ENCODE results near the gene SPEN. TPM values are rescaled to one million over a fixed set of nuclear protein-coding genes. Genes with fewer than 3 reads are reported as not detected.
A peak's percentile ranks its signal among the peaks of the same experiment; 100 is the strongest.

The SPEN gene
- total RNA-seq, 1 experiment from 2014 or later = 20.1 TPM

DNA sequence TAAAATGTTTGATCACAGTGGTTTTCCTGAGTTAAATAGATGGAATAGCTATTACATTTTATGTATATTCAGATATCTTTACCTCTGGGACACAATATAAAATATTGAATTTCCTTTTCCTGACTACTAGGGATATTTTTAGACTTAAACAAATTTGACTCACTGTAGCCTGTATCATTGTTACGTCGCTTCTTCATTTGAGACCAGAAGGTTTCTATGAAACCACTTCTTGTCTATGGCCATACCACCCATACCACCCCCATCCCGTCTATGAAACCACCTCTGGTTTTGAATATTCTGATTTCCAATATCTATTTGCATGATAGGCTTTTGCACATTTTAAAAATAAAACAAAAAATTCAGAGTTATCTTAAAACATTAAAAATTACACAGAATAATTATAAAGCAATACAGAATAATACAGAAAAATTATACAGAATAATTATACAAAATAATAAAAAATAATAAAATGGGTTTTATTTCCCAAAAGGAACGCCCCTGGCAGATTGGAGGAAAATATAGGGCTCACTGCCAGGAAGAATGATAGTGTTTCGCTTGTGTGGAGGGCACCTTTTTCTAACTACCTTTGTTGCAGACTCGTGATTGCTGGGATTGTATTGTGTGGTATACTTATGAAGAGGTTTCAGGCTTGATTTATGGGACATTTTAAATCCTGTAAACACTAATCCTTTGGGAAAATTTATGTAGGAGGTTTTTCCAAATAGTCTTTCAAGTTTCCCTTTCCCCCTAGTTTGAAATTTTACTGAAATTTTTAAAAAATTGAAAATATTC lies 4.7 kb downstream of the SPEN start:
- DNase-seq (ENCODE audit: low spot score) = no peak

DNA sequence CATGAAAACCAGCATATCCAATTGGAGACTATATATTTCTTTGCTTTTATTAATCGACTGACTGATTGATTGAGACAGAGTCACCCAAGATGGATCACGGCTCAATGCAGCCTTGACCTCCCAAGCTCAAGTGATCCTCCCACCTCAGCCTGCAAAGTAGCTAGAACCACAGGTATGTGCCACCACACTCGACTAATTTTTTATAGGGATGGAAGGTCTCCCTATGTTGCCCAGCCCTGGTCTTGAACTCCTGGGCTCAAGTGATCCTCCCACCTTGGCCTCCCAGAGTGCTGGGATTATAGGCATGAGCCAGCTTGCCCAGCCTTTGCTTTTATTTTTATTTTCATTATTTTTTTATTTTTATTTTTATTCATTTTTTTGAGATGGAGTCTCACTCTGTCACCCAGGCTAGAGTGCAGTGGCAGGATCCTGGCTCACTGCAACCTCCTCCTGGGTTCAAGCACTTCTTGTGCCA lies 5.4 kb downstream of the SPEN start:
- DNase-seq (ENCODE audit: low spot score) = no peak

DNA sequence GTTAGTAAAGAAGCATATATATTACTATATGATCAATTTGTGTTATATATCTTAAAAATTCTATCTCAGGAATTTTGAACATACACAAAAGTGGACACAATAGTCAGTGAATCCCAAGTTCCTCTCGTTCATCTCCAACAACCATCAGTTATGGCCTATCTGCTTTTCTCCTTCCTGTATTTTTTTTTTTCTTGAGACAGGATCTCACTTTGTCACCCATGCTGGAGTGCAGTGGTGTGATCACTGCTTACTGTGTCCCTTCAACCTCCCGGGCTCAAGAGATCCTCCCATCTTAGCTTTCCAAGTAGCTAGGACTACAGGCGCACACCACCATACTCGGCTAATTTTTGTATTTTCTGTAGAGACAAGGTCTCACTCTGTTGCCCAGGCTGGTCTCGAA lies 9.4 kb downstream of the SPEN start:
- no peak for DNase-seq (ENCODE audit: low spot score)

DNA sequence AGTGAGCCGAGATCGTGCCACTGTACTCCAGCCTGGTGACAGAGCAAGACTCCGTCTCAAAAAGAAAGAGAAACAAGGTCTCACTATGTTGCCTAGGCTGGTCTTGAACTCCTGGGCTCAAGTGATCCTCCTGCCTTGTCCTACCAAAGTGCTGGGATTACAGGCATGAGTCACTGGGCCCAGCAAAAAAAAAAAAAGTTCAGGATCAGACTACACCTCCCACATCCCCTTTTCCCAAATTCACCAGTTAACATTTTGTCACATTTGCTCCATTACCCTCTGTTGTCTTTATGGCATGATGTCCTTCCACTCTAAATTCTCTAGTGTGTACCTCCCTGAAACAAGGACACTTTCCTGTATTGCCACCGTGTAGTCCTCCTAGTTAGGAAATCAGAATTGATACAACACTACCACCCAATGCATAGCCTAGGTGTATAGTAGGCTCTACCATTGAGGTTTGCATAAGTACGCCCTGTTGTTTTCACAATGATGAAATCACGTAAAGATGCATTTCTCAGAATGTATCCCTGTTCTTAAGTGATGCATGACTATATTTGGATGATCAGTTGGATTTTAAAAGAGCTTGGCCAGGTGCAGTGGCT lies 10.7 kb downstream of the SPEN start:
- DNase-seq (ENCODE audit: low spot score) = no peak

DNA sequence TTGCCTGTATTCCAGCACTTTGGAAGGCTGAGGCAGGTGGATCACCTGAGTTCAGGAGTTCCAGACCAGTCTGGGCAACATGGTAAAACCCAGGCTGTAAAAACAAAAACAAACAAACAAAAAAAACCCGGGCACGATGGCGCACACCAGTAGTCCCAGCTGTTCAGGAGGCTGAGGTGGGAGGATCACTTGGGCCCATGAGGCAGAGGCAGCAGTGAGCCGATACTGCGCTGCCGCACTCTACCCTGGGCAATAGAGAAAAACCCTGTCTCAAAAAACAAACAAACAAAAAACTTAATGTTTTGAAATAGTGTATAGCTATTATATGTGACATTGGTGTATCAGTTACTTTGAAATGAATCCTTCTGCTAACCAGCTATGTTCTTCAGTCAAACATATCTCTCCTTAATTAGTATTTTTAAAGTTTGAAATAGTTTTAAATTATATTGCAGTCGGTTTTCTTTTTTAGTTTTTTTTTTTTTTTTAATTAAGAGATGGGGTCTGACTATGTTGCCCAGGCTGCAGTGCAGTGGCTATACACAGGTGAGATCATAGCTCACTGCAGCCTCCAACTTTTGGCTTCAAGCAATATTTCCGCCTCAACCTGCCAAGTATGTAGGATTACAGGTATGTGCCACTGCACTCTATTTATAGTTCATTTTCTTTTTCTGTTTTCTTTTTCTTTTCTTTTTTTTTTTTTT lies 11.3 kb downstream of the SPEN start:
- no peak for DNase-seq (ENCODE audit: low spot score)

DNA sequence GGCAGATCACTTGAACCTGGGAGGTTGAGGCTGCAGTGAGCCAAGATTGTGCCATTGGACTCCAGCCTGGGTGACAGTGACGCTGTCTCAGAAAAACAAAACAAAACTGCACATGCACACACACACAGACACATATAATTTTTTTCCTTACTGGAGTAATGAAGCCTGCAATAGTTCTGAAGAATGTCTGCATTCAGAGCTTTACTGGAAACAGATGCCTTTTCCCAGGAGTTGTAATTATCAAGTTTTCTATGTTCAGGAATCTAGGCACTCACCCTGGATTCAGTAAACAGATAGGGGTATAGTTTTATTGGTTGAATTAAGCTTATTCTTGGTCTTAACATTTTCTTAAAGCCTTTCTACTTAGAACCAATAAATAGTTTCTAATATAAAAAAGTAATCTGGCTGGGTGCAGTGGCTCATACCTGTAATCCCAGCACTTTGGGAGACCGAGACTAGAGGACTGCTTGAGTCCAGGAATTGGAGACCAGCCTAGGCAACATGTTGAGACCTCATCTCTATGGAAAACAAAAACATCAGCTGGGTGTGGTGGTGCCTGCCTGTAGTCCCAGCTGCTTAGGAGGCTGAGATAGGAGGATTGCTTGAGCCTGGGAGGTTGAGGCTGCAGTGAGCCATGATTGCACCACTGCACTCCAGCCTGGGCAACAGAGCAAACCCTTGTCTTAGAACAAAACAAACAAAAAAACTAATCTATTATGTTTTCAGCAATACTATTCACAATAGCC lies 15.8 kb downstream of the SPEN start:
- no peak for DNase-seq (ENCODE audit: low spot score)

DNA sequence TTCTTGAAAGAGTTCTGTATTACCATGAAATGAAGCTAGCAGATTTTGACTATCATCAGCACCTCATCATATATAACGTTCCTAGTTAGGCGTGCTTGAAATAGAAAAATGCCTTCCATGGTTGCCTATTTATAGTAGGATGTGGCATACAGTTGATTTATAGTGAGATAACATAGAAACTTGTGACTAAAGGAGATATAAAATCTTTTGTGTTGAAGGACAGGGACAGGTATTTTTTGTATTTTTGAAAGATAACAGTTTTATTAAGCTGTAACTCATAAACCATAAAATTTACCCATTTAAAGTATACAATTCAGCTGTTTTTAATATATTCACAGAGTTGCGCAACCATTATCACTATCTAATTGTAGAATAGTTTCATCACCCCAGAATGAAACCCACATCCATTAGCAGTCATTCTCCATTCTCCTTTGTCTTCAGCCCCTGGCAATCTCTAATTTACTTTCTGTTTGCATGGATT lies 19.3 kb downstream of the SPEN start:
- no peak for DNase-seq (ENCODE audit: low spot score)

DNA sequence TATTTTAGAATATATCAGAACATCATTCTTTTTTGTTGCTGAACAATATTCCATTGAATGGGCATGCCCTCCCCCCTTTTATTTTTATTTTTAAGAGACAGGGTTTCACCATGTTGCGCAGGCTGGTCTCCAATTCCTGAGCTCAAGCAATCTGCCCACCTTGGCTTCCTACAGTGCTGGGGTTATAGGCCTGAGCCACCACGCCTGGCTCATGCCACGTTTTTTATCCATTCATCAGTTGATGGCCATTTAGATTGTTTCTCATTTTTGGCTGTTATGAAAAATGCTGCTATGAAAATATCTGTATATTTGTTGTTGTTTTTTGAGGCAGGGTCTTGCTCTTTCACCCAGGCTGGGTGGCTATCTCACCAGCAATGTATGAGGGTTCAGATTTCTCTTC lies 19.8 kb downstream of the SPEN start:
- DNase-seq (ENCODE audit: low spot score) = no peak

DNA sequence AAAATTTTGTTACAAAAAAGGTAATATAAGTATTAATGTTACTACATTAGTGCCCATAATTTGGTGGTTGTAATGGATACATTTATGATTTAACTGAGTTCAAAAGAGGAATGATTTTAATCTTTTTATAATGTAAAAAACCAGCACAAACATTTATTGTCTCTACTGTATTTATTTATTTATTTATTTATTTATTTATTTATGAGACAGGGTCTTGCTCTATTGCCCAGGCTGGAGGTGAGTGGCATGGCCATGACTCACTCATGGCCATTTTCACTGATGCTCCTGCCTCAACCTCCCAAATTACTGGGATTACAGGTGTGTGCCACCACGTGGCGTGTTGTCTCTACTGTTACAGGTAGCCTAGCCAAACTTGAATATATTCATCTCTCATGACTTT lies 21.9 kb downstream of the SPEN start:
- DNase-seq (ENCODE audit: low spot score) = no peak

DNA sequence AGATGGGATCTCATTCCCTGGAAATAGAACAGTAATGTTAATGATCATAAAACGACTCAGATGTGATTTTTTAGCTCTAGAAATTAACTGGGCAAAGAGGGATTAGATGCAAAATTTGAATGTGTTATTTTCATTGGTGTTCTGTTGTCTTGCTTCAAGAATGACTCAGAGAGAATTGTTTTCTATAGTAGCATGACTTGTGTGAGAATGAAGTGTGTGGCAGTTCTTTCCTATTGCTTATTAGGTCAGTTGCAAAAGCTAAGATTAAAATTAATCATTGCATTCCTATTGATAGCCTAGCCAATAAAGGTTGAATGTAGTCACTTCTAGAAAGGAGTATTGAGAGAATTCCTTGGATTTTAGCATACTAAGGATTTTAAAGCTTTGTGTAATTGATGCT lies 22.9 kb downstream of the SPEN start:
- DNase-seq (ENCODE audit: low spot score) = no peak

DNA sequence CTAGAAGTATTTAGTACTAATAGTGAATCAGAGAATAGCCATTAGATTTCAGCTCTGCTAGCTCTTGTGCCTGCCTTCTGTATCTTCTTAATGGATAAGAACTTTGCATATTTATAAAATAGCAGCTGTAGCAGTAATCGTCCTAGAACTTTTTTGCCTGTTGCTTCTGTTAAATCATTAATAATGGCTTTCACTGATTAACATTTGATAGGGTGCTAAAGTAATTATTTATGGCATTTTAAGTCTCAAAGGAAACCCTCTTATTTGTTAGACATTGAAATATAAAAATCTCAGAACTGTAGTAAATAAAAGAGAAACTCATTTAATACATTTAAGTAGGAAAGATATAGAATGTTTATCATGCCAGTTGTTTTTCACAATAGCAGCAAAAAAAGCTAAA lies 27.0 kb downstream of the SPEN start:
- DNase-seq (ENCODE audit: low spot score) = no peak

DNA sequence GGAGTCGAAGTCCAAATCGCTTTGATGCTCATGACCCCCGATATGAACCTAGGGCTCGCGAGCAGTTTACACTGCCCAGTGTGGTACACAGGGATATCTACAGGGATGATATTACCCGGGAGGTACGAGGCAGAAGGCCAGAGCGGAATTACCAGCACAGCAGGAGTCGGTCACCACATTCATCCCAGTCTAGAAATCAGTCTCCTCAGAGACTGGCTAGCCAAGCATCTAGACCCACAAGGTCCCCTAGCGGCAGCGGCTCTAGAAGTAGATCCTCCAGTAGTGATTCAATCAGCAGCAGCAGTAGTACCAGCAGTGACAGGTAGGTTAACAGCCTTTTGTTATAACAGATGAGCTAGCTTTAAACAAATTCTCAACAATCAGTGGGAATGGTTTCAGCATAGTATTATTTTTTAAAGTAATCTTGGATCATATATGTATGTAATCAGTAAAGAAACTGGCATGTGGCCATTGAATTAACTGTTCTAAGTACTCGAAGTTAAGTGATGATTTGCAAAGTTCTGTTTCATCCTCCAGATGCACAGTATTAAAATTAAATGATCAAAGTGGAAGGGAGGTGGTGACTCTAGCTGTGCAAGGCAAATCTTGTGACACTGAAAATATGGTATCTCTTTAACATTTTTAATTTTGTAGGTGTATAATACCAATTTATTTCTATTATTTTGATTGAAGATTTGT lies 29.0 kb downstream of the SPEN start:
- no peak for DNase-seq (ENCODE audit: low spot score)

DNA sequence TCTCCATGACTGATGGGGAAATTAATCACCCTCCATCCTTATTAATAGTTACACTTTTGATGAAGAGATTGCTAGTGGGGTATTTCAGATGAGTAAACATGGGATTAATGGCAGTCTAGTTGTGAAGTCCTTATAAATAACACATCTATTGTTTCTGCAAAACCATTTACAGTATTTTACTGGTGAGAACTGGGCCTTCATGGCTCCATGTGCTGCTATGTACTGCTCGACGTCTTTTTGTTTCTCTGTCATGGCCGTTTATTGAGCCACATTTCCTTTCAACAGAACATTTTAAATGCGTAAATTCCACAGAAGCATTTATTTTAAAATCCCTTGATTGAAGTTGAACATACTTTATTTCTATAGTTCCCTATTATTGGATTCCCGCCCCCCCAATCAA lies 34.5 kb downstream of the SPEN start:
- DNase-seq (ENCODE audit: low spot score) = no peak

DNA sequence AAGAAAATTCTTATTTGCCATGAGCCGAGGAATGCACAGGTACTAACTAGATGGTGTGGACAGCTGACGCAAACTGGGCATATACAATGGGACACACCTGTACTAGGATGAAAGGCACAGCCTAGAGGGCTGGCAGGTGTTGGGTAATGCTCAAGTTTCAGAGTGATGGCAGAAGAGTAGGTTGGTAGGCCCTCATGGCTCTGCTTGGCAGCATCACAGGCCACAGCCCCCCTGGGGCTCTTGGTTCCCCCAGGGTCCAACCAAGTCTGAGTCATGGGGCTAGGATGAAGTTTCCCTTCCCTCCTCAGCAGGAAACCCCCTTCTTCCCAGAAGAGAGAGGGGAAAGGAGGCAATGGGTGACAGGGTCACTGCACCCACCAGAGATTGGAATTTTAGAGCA lies 35.2 kb downstream of the SPEN start:
- no peak for DNase-seq (ENCODE audit: low spot score)

DNA sequence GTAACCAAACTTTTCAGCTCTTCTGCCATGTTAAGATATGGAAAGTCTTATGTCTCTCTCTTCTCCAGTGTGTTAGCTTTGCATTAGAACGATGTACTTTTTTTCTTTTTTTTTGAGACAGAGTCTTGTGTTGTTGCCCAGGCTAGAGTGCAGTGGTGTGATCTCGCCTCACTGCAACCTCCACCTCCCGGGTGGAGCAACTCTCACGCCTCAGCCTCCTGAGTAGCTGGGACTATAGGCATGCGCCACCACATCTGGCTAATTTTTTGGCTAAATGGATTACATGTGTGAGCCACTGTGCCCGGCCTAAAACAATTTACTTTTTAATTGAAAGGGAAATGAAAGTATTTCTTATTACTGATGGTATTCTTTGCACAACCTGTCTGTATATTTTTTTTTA lies 35.8 kb downstream of the SPEN start:
- peak; percentile 27 for DNase-seq (ENCODE audit: low spot score)

DNA sequence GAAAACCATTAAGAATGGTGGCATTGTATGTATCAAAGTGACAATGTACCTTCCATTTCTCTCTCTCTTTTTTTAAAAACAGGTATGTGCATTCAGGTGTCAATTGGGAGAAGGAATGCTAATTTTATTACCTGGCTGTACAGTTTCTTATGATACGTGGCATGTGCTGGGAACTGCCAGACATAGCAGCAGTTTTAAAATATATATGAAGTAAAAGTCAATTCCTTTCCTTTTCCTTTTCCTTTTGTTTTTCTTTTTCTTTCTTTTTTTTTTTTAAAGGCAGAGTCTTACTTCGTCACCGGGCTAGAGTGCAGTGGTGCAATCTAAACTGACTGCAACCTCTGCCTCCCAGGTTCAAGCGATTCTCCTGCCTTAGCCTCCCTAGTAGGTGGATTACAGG lies 37.0 kb downstream of the SPEN start:
- no peak for DNase-seq (ENCODE audit: low spot score)

DNA sequence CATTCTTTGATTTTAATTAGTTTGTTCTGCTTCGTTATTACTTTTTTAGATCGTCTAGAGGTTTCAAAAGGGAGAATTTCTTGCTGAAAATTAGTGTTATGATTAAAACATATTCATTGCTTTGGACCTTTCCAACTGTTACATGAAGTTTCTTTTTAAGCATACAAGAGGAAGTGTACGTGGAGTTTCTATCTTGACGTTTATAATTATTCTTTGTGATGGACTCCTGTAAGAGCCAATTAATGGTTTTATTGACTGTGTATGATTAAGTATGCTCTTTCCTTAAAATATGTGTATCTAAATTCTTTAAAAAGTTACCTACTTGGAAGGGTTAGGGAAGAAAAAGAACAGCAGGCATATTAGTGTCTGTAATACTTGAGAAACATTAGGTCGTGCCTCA lies 37.8 kb downstream of the SPEN start:
- no peak for DNase-seq (ENCODE audit: low spot score)

DNA sequence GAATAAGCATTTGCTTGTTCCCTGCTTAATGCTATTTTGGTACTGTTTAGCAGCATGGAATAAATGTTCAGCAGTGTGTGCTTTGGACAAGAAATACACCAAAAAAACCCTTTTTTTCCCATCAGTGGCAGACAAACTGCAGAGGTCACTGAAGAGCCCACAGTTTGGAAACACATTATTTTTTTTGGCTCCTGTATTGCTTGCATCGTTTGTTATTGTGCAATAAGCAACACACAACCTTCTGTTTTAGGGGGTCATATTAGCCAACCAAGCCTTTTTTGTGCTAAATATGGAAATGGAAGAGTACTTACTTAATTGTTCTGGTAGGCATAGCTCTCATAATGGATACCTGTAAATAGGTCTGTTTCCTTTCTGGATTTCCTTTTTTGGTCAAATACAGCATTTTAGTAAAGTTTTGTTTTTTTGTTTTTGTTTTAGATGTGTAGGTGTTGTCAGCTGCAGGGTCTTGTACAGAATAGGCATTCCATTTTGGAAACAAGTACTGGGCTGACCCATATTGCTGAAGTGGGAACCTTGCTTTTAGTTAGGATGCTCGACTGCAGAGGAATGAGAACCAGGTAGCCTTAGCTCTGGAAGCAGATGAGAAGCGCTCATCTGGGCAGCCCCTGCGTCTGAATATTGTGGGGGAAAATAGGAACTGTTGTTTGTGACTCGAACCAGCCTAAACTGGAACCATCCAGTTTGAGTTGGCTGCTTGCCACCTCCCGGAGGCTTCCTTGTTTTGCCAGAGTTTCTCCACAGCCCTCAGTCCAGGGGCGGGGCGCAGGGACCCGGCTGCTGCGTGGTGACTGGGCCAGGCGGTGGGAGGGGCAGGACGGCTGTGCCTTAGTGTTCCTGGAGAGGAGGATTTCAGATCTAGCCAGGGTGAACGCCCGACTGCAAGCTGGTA lies 38.4 kb downstream of the SPEN start:
- peak; percentile 93 for DNase-seq (ENCODE audit: low spot score)

DNA sequence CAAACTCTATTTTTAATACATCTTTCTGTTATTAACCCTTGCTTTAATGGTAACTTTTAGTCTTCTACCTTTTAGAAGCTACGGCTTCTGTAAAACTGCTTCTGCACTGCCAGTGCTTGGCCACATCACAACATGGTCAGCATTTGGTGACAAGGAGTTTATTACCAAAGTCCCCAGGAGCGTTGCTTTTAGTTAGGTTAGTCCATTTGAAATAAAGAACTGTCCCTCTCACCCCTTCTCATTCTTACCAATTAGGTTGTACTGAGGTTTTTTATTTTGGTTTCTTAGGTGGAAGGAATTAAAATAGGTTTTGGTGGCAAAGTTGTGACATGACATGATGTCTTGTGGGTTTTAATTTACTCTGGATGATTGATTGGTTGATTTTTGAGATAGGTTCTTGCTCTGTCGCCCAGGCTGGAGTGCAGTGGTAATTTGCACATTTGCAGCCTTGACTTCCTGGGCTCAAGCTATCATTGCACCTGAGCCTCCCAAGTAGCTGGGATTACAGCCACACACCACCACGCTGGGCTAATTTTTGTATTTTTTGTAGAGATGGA lies 39.2 kb downstream of the SPEN start:
- DNase-seq (ENCODE audit: low spot score) = no peak

All from HT-29 (cell line).